Measurements from ENCODE around the gene IQGAP3. TPM values are rescaled to one million over a fixed set of nuclear protein-coding genes. Genes with fewer than 3 reads are reported as not detected.

Gene IQGAP3
- polyA plus RNA-seq, 2 of the 4 experiments (the other 2 are of a cell fraction) = 15.6 to 17.0 TPM

GRCh38 chr1:156496211-156496761 lies 76.1 kb downstream of the IQGAP3 start:
- H3K4me2 ChIP-seq = peak overlapping the region; percentile 96
- FAIRE-seq (no peak), DNase-seq (ENCODE audit: low read depth in 1 of 2, low spot score in 1 of 2) (no peak), ATAC-seq (no peak)
- TF ChIP-seq, protein P1, sequence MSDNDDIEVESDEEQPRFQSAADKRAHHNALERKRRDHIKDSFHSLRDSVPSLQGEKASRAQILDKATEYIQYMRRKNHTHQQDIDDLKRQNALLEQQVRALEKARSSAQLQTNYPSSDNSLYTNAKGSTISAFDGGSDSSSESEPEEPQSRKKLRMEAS (IDR thresholded peaks at IDR 0.05) = no peak
- no peak for TF ChIP-seq TP53 (CRISPR knock-in tag; IDR thresholded peaks at IDR 0.05)
- TF ChIP-seq CBX2 (IDR thresholded peaks at IDR 0.05; ENCODE audit: borderline replicate concordance, low read depth) = no peak
- no peak for TF ChIP-seq ZNF302 (CRISPR knock-in tag; IDR thresholded peaks at IDR 0.05)
- no peak for TF ChIP-seq REST (IDR thresholded peaks at IDR 0.05)
- TF ChIP-seq ESRRA (IDR thresholded peaks at IDR 0.05; ENCODE audit: borderline replicate concordance, low read length) = no peak
- TF ChIP-seq HDAC2 (IDR thresholded peaks at IDR 0.05) = no peak
- peak overlapping the region; percentile 31 to 100; a peak in 5 of 6 replicates for H3K27ac ChIP-seq
- 51% methylated on average over 10 of the region's 10 CpGs for WGBS (ENCODE audit: missing lambda C conversion rate)
- H3K4me1 ChIP-seq = peaks cover 72% of the 10 kb centered on the region
- POLR2A ChIA-PET = interaction anchor here (1.0 kb wide), 1 partner anchor 9 kb away, joined by 5 read pairs; no protein-coding TSS in a partner anchor
- H3K4me3 ChIP-seq = no peak overlapping the region
- CTCF ChIA-PET = interaction anchor here (0.5 to 31.7 kb wide), 6 partner anchors 20 to 728 kb away, joined by 3 to 474 read pairs (median 4); no protein-coding TSS in a partner anchor
- H3K9me3 ChIP-seq = no peaks in the 10 kb centered on the region

DNA sequence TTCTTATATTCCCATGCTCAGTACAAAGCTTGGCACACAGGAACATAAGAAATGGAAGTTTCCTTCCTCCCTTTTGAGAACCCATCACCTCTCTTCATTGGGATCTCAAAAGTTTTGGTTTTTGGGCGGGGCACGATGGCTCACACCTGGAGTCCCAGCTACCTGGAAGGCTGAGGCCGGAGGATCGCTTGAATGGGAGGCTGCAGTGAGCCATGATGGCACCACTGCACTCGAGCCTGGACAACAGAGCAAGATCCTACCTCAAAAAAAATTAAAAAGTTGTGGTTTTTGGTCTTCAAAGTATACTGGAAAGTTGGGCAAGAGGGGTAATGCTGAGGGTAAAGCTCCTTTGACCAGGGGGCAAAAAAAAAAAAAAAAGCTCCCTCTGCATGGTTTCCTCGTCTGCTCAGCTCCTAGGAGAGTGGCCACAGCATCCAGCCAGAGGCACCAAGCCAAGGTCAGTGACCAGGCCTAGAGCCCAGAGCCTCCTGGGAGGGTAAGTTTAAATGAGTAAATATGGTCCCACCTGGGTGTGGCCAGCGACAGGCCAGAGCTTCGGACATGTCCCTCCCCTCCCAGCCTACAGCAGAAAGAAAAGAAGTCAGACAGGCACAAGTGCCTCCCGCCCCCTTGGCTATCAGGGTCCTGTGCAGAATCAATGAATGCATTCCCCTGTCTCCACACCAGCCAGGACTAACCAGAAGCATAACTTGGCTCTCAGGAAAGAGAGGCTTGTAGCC lies 76.8 kb downstream of the IQGAP3 start:
- WGBS (ENCODE audit: missing lambda C conversion rate) = 72% methylated on average over 9 of the region's 9 CpGs
- POLR2A ChIA-PET = no interaction called here
- H3K27ac ChIP-seq = peak overlapping the region; percentile 31 to 100; a peak in 4 of 6 replicates
- DNase-seq (ENCODE audit: low read depth in 1 of 2, low spot score in 1 of 2) (no peak), ATAC-seq (no peak; a peak in 1 of 6 replicates), FAIRE-seq (no peak)
- TF ChIP-seq ELK1 (IDR thresholded peaks at IDR 0.05; ENCODE audit: low read depth, low read length) (no peak), HOXA7 (CRISPR knock-in tag; IDR thresholded peaks at IDR 0.05) (no peak), FOSL2 (IDR thresholded peaks at IDR 0.05) (no peak), FOSL2 (CRISPR knock-in tag; IDR thresholded peaks at IDR 0.05) (no peak), FOXS1 (CRISPR knock-in tag; IDR thresholded peaks at IDR 0.05) (no peak), SMC3 (IDR thresholded peaks at IDR 0.05) (no peak), TP53 (CRISPR knock-in tag; IDR thresholded peaks at IDR 0.05) (no peak), CHD4 (IDR thresholded peaks at IDR 0.05; ENCODE audit: borderline replicate concordance) (no peak), NFE2L2 (conservative IDR thresholded peaks at IDR 0.05; ENCODE audit: low read length) (no peak), BHLHE40 (IDR thresholded peaks at IDR 0.05; ENCODE audit: low read depth, low read length) (no peak)
- TF ChIP-seq, protein P2, sequence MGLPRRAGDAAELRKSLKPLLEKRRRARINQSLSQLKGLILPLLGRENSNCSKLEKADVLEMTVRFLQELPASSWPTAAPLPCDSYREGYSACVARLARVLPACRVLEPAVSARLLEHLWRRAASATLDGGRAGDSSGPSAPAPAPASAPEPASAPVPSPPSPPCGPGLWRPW (IDR thresholded peaks at IDR 0.05) = no peak
- TF ChIP-seq, protein P1 (IDR thresholded peaks at IDR 0.05) = no peak
- CTCF ChIA-PET = interaction anchor here (1.4 to 31.7 kb wide), 3 partner anchors 20 to 110 kb away, joined by 4 to 474 read pairs (median 6); no protein-coding TSS in a partner anchor
- no peaks in the 10 kb centered on the region for H3K9me3 ChIP-seq
- H3K4me2 ChIP-seq = peak overlapping the region; percentile 96
- peaks cover 79% of the 10 kb centered on the region for H3K4me1 ChIP-seq
- H3K4me3 ChIP-seq = no peak overlapping the region
